KBM-7 (cell line): ENCODE data around the gene KRT4.
"Not testable (repeated sequence)": the region's sequence is repeated elsewhere in the genome, so short reads cannot be mapped to it uniquely, and the experiment has no call there.

ENCODE experiments used
- DNase-seq: peaks from one replicate; pipeline ENCODE4 v3.0.0-alpha.2; 2015
- in situ Hi-C: fragments of 300-500 bp; cut with MboI; formaldehyde crosslinking; loops from 2 replicates; pipeline ENCODE4 v1.14.3; 2020; ENCODE audit warnings: low sequenced_read_pairs, low pct_unique_long_range_greater_than_20kb, mixed read lengths

The KRT4 gene

DNA sequence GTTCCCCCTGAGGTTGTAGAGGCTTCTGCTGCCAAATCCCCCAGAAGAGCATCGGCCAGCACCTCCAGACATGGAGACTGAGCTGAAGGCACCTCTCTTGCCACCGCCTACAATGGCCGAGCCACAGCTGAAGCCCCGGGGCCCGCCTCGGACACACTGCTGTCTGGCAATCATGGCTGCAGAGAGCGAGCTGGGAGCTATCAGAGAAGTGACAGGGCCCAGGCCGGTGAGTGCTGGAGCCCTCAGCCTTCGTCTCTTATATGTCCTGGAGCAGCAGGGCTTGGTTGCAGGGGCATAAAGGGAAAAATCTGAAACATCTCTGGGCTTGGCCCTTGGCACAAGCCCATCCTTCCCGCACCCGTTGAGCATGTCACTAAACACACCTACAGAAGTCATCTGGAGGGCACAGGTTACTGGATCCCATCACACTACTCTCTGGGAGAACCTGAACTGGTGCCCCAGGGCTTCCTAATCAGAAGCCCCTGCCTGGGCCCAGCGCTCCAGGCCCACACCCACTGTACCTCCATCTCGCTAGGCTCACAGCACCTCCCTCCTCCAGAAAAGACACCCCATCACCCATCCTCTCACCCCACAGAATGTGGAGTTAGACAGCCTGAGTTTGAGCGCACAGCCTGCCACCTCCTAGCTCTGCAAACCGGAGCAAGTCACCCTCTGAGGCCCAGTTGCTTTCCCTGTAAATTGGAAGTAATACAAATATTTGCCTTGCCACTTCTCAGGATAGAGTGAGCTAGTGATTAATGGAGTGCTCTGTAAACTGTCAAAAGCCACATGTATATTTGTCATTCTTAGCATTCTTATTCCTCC lies at the start of gene KRT4:
KRT4 (minus strand) TSS at position 232 of the 825 bp plus-strand sequence; CDS start at position 174, 58 bp downstream.
- no peak for DNase-seq

DNA sequence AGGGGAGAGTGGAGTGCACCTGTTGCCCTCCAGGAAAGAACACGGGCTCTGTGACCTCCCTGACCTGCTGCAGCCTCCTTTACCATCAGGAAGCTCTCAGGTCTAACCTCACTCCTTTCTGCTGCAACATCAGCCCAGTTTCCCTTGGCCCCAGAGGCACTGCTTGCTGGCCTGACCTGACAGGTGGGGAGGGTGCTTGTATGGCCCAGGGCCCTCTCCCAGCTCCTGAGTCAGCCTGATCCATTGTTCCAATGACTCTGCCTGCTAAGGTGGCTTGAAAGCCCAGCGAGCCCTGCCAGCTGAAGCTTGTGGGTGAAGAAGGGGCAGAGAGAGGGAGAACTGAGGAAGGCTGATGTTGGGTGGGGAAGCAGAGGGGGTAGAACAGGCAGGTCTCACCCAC lies 48.1 kb upstream of the KRT4 start:
- in situ Hi-C loops = no loop called here
- no peak for DNase-seq

More for the DNA sequence above, at the start of gene KRT4:
- in situ Hi-C loops = no loop called here

DNA sequence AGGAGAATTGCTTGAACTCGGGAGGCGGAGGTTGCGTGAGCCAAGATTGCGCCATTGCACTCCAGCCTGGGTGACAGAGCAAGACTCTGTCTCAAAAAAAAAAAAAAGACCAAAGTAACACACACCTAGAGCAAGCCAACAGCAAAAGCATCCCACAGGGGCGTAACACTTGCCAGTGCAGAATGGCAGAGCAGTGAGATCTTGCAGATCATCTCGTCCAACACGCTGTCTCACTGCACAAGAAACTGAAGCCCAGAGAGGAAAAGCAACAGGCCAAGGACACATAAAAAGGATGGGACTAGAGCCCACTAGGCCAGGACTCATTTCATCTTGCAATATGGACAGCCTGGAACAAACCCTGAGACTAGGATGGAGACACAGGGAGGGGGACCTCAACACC lies 47.6 kb upstream of the KRT4 start:
- no peak for DNase-seq
- in situ Hi-C loops = no loop called here

DNA sequence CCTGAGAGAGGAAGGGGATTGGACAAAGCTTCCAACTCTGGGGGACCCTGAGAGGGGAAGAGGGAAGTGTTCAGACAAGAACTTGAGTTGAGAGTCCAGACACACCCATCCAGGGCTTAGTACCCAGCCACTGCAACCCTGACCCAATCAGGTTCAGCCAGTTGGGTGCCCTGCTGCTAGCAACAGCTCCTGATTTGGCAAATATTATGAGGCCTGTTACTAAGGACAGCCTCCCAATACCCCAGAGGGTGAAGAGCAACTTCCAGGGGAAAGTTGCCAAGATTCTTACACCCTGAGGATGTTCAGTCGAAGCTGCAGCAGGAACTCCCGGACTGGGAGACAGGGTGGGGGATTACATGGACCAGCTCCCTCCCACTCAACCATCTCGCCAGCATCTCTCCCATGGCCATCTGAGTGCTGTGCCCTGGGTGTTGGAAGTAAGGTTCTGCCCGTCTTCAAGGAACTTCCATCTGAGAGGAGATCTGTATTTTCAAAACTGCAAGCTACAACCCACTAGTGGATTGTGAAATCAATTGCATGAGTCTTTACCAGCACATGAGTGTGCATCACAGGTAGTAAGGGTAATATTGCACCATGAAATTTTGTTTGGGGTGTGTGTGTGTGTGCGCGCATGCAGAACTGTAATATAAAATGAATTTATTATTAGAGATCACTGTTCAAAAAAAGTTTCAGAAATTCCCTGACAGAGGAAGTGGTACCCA lies 46.3 kb upstream of the KRT4 start:
- in situ Hi-C loops = no loop called here
- no peak for DNase-seq

DNA sequence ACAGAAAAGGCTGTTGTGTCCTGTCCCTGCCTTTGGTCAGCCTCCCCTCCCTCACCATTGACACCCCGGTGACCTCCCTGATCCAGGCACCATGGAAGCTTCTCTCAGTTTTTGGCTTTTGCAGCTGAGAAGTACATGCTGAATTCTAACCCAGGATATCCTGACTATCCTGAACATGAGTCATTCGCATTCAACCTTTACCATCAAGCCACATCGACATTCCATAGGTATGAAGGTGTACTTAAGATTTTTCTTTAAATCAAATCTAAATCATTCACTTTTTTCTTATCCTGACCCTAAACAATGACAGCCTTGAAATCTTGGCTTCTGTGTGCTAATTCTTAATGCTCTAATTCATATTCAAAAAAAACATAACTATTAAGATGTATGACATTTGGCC lies 43.6 kb upstream of the KRT4 start:
- DNase-seq = no peak
- in situ Hi-C loops = no loop called here

DNA sequence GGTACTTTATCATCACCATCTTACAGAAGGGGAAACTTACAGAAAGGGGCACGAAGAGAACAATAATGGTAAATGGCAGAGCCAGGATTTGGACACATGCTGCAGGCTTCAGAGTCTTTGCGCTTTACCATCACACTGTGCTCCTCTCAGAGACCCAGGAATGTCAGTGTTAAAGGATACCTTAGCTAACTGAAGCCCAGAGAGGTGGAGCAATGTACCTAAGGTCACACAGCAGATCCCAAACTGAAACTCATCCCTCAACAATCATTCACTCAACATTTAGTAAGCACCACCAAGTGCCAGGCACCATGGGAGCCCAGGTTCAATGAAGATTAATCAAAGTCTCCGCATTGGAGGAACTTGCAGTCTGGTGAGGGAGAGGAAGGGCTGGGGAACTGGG lies 42.9 kb upstream of the KRT4 start:
- in situ Hi-C loops = no loop called here

DNA sequence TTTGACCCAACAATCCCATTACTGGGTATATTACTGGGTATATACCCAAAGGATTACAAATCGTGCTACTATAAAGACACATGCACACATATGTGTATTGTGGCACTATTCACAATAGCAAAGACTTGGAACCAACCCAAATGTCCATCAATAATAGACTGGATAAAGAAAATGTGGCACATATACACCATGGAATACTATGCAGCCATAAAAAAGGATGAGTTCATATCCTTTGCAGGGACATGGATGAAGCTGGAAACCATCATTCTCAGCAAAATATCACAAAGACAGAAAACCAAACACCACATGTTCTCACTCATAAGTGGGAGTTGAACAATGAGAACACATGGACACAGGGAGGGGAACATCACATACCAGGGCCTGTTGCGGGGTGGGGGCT lies 42.2 kb upstream of the KRT4 start:
- in situ Hi-C loops, DNase-seq: not testable (repeated sequence)

More for the DNA sequence above, 42.9 kb upstream of the KRT4 start:
- no peak for DNase-seq

DNA sequence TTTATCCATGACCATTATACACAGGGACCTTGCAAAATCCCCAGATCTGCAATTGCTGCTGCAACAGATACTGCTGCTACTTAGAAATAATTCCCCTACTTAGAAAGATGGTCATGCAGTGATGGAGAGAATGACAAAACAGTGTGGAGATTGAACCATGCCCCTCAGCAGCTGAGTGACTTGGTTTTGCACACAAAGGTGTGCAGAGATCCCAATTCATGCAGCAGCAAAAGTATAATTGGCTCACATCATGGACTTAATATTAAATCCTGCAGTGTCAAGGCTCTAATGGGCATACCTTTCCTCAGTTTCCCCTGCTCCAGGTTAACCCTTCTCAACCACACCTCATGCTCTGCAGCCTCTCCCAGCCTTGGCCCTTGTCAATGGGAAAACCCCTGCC lies 37.9 kb upstream of the KRT4 start:
- DNase-seq = no peak
- in situ Hi-C loops = no loop called here

DNA sequence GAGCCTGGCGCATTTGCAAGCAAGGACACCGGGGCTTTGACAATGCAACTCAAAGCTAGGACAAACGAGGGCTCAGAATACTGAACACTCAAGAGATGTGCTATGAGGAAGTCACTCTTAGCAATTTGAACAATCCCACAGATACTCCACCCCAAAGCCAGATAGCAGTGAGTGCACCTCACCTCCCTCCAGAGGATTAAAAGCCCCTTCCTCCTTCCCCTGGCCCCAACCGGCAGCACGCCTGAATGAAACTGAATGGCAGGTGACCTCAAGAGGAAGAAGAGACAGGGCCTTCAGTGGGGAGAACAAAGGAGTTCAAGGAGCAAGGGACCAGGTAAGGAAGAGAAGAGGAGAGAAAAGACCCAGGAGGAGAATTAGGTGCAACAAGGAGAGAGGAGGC lies 36.8 kb upstream of the KRT4 start:
- in situ Hi-C loops = no loop called here
- no peak for DNase-seq

DNA sequence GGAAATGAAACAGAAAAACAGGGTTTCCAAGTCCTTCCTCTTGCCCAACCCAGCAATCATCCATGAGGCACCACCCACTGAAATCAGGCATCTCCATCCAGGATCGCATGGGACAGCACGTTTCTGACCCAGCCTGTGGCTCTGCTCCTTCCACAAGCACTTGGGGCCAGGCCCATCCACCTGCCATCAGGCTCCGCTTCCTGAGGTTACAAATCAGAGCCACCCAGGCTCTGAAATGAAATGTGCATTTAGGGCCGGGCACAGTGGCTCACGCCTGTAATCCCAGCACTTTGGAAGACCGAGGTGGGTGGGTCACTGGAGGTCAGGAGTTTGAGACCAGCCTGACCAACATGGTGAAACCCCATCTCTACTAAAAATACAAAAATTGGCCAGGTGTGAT lies 35.6 kb upstream of the KRT4 start:
- in situ Hi-C loops = no loop called here
- no peak for DNase-seq

DNA sequence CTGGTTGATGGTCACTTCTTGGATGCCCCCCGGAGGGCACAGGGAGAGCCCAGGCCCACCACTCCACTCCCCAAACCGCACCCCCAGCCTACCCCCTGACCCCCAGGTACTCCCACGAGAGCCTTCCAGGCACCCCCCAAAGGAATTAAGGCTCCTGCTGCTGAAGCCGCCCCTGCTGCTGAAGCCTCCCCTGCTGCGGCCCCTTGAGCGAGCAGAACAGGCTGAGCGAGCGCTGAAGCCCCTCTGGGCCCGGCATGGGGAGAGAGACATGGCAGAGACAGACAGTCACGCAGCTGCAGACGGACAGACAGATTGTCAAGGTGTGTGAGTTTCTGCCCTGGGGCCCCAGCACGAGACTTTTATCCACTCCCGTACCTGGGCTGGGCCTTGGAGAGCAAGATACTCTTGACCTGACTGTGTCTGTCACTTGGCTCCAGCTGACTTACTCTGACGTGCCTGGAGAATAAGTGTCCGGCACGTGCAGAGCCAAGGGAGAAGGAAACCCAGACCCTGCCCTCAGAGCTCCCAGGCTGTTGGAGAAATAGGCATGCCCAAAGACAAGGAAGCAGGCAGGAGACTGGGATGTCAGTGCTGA lies 34.8 kb upstream of the KRT4 start, which contains the start of gene KRT78:
KRT78 (minus strand) TSS at position 334 of the 595 bp plus-strand sequence; CDS start at position 270, 64 bp downstream.
- in situ Hi-C loops = no loop called here
- no peak for DNase-seq

DNA sequence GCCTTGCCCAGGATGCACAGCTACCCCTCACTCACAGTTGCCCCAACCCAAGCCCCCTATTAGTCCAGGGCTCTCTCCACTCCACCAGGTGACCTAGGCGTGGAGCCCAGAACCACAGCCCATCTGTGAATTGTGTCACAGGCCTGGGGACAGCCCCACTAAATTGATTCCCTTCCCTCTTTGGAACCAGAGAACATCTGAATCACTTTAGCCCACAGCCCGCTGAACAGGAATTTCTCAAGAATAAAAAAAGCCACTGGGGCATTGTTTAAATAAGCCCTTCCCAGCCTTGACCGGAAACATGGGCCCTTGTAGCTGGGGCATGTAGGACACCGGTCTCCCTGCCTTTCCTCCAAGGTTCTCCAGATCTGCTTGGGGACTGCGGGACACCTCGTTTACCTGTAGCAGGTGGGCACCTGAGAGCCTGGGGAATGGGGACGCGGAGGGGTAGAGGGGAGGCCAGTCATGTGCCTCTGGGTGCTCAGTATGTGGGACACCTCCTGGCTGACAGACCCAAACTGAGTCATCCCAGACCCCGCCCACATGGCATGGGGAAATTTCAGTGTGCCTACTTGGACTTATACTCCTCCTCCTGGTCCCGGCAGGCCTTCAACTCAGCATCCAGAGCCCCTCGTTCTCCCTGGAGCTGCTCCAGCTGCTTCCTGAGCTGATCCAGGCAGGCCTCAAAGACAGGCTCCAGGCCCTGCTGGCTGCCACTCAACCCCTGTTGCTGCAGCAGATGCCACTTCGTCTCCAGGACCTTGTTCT lies 33.6 kb upstream of the KRT4 start:
- in situ Hi-C loops = no loop called here
- DNase-seq = no peak

DNA sequence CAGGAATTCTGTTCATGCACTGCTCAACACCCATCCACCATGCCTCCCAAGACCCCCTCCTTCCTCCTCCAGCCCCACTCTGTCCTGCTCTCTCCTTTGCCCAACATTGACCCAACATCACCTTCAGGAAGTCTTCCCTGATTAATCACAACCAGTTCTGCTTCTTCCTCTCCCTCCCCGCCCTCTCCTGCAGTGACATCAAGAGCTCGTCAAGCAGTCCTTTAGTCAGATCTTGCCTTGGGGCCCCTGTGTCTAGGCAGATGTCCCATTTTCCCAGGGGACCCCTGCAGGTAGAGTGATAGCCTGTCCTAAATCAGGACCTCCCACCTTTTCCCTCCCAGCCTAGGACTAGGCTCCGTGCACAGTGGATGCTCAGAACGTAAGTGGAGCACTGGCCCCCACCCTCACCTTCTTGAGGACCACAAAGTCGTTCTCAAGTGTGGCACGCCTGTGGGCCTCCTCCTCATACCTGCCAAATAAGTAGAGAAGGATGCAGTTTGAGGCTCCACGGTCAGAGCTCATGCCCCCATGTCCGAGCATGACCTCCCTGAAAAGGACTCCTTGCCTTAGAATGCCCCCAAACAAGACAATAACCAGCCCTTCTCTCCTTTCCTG lies 32.5 kb upstream of the KRT4 start:
- in situ Hi-C loops = no loop called here

DNA sequence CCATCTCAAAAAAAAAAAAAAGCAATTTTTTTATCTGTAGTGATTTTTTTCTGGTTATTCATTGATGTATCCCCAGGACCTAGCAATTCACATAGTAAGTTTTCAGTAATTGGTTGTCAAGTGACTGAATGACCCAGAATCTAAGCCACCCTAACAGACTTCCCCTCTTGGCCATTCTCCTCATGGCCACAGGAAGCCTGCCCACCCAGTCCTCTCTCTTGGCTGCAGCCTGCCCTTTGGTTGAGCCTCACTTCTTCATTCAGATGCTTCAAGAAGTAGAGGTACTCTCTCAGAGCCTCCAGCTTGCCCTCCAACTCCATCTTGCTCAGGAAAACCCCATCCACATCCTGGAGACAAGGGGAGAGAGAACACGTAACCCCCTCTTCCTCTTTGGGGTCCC lies 32.0 kb upstream of the KRT4 start:
- DNase-seq = no peak
- in situ Hi-C loops = no loop called here

More for the DNA sequence above, 32.5 kb upstream of the KRT4 start:
- no peak for DNase-seq

DNA sequence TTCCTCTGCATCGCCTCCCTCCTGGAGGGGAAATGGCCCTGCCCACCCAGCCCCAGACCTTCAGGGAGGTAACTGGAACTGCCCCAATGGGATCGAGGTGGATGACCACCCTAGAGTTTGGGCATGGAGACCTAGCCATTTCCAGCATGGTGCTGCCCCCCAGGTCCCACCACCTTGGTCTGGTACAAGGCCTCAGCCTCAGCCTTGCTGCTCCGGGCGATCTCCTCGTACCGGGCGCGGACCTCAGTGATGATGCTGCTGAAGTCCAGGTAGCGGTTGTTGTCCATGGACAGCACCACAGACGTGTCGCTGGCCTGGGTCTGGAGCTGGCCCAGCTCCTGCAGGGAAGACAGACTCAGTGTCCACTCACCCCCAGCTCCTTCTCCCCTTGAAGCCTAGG lies 30.5 kb upstream of the KRT4 start:
- no peak for DNase-seq
- in situ Hi-C loops = no loop called here

DNA sequence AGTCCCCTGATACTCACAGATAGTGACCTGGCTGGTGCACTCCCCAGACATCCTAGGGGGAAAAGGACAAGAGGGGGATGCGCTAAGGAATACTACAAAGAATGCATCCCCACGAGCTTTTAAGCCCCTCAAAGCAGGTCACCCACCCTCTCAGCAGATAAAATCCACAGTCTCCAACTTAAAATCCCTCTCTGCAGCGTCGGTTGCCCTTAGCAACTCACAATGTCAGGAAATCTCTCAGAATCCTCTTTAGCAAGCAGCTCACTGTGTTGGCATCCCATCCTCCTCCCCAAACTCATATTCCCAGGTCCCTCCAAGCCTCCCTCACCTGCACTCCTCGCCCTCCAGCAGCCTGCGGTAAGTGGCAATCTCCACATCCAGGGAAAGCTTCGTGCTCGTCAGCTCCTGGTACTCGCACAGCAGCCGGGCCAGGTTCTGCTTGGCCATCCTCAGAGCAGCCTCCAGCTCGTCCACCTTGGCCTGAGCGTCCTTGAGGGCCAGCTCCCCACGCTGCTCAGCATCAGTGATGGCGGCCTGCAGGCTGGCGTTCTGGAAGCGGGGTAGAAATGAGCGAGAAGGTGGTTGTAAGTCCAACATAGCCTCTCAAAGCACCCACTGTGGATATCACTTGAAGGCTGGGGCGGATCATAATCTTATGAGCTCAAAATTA lies 25.7 kb upstream of the KRT4 start:
- DNase-seq = no peak
- in situ Hi-C loops = no loop called here

DNA sequence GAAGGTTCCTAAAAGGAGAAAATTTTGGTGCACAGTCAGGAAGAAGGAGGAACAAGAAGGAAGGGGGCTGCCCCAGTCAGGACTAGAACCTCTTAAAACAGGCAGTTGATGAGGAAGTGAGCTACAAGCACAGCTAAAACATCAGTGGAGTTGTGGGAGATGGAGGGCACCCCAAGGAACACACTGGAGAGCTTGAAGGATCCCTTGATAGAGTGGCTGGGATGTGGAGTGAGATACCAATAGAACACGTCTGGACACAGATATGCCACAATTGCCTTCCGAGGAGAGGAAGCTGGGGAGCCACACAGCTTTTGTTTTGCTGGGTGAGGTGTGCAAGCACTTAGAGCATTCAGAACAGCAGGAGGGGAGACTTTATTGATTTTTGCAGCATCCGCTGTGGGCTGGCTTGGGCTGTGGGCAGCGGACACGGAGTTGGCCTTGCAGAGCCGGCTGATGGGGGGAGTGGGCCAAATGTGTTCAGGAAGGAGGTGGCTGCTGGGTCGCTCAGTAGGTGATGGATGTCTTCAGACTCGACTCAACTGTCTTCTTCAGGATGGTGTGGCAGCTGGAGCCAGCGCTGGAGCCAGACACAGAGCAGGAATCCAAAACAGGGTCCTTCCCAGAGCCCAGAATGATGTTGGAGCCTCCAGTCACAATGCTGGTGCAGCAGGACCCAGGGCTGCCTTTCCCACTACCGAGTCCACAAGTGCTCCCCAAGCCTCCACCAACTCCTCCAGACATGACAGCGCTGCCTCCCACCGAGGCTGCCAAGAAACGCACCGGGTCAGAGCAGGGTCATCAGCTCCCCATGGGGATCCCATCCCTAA lies 24.9 kb upstream of the KRT4 start:
- DNase-seq = peak; percentile 4
- in situ Hi-C loops = no loop called here
